SK-N-SH (cell line): ENCODE data around the gene TXNDC9.

Experiments used
- CTCF ChIP-seq: fragments of 200-600 bp; sonication (generic); IDR thresholded peaks from 2 replicates; pipeline ENCODE4 v1.6.1; 2017; ENCODE audit warnings: antibody characterized with exemption, mild to moderate bottlenecking, moderate library complexity
- EZH2phosphoT487 ChIP-seq: fragments of 200-600 bp; sonication (generic); IDR thresholded peaks from 2 replicates; pipeline ENCODE4 v1.6.1; 2017; ENCODE audit warnings: low read depth, mixed run types, mild to moderate bottlenecking, antibody characterized with exemption, moderate library complexity, borderline replicate concordance
- FOSL2 ChIP-seq: IDR thresholded peaks from 2 replicates; pipeline ENCODE4 v1.4.0; 2012; ENCODE audit warnings: low read depth, mild to moderate bottlenecking, moderate library complexity, borderline replicate concordance
- MAX ChIP-seq: IDR thresholded peaks from 2 replicates; pipeline ENCODE4 v1.4.0; 2012; ENCODE audit warnings: low read depth
- MXI1 ChIP-seq: IDR thresholded peaks from 2 replicates; pipeline ENCODE4 v1.6.1; 2012; ENCODE audit warnings: mild to moderate bottlenecking, low read depth, low read length, improper control_type of control experiment
- POLR2AphosphoS5 ChIP-seq: IDR thresholded peaks from 2 replicates; pipeline ENCODE4 v1.6.1; 2012; ENCODE audit warnings: low read depth, low read length
- RXRA ChIP-seq: IDR thresholded peaks from 2 replicates; pipeline ENCODE4 v1.4.0; 2012; ENCODE audit warnings: low read depth, mild to moderate bottlenecking, borderline replicate concordance
- SMC3 ChIP-seq: IDR thresholded peaks from 2 replicates; pipeline ENCODE4 v1.6.1; 2012; ENCODE audit warnings: low read depth, low read length, improper control_type of control experiment
- TAF1 ChIP-seq: IDR thresholded peaks from 2 replicates; pipeline ENCODE4 v1.6.1; 2012; ENCODE audit warnings: low read depth, mild to moderate bottlenecking, low read length, moderate library complexity, borderline replicate concordance
- TCF12 ChIP-seq: IDR thresholded peaks from 2 replicates; pipeline ENCODE4 v1.4.0; 2012

- TF ChIP-seq EZH2phosphoT487 (no peak), CTCF (no peak), MAX (no peak), FOSL2 (no peak), MXI1 (no peak), TCF12 (no peak), SMC3 (no peak), POLR2AphosphoS5 (no peak), RXRA (no peak), TAF1 (no peak)
These were observed 18.8 kb downstream of the TXNDC9 start for GRCh38 chr2:99317161-99317872.
